ENCODE data around the gene BIK.
"Not testable (repeated sequence)": the region's sequence is repeated elsewhere in the genome, so short reads cannot be mapped to it uniquely, and the experiment has no call there.

The BIK gene

GRCh38 chr22:43134553-43134952 is 24.0 kb downstream of the BIK start:
- in situ Hi-C loops (cut with MboI; ENCODE audit: low sequenced_read_pairs), result no loop called here

GRCh38 chr22:43135565-43135964 is 25.0 kb downstream of the BIK start:
- in situ Hi-C loops (cut with MboI; ENCODE audit: low sequenced_read_pairs), result no loop called here

- in situ Hi-C loops (cut with MboI; ENCODE audit: low sequenced_read_pairs), result no loop called here
Observed at GRCh38 chr22:43136255-43136654, 25.7 kb downstream of the BIK start.

- in situ Hi-C loops (cut with MboI; ENCODE audit: low sequenced_read_pairs), result no loop called here
Observed at GRCh38 chr22:43136801-43137200, 26.3 kb downstream of the BIK start.

- in situ Hi-C loops (cut with MboI; ENCODE audit: low sequenced_read_pairs), result no loop called here
Observed at GRCh38 chr22:43142880-43143562, 32.5 kb downstream of the BIK start, which contains the start of gene MCAT. TSS of gene MCAT (minus strand) at chr22:43143398. CDS start at chr22:43143348, 50 bp downstream.

- in situ Hi-C loops (cut with MboI; ENCODE audit: low sequenced_read_pairs), result no loop called here
Observed at GRCh38 chr22:43144949-43145348, 34.4 kb downstream of the BIK start.

GRCh38 chr22:43145371-43145770 is 34.8 kb downstream of the BIK start:
- in situ Hi-C loops (cut with MboI; ENCODE audit: low sequenced_read_pairs), result not testable (repeated sequence)

- in situ Hi-C loops (cut with MboI; ENCODE audit: low sequenced_read_pairs), result not testable (repeated sequence)
Observed at GRCh38 chr22:43146332-43146731, 35.8 kb downstream of the BIK start.

GRCh38 chr22:43147821-43148220 is 37.3 kb downstream of the BIK start:
- in situ Hi-C loops (cut with MboI; ENCODE audit: low sequenced_read_pairs), result no loop called here

- in situ Hi-C loops (cut with MboI; ENCODE audit: low sequenced_read_pairs), result no loop called here
Observed at GRCh38 chr22:43148581-43148980, 38.0 kb downstream of the BIK start.

GRCh38 chr22:43150731-43151206 is 40.2 kb downstream of the BIK start:
- in situ Hi-C loops (cut with MboI; ENCODE audit: low sequenced_read_pairs), result no loop called here

GRCh38 chr22:43151251-43152002 is 40.9 kb downstream of the BIK start, which contains the start of gene TSPO:
TSS of gene TSPO (plus strand) at chr22:43151559. CDS start at chr22:43159239, 7,680 bp downstream.
- in situ Hi-C loops (cut with MboI; ENCODE audit: low sequenced_read_pairs), result no loop called here

GRCh38 chr22:43152003-43152356 is 41.4 kb downstream of the BIK start:
- in situ Hi-C loops (cut with MboI; ENCODE audit: low sequenced_read_pairs), result no loop called here

- in situ Hi-C loops (cut with MboI; ENCODE audit: low sequenced_read_pairs), result no loop called here
Observed at GRCh38 chr22:43152357-43153071, 42.0 kb downstream of the BIK start.

GRCh38 chr22:43153899-43154298 is 43.3 kb downstream of the BIK start:
- in situ Hi-C loops (cut with MboI; ENCODE audit: low sequenced_read_pairs), result no loop called here

GRCh38 chr22:43154887-43155536 is 44.5 kb downstream of the BIK start:
- in situ Hi-C loops (cut with MboI; ENCODE audit: low sequenced_read_pairs), result no loop called here

- in situ Hi-C loops (cut with MboI; ENCODE audit: low sequenced_read_pairs), result no loop called here
Observed at GRCh38 chr22:43155789-43156188, 45.2 kb downstream of the BIK start.

GRCh38 chr22:43156413-43156812 is 45.9 kb downstream of the BIK start:
- in situ Hi-C loops (cut with MboI; ENCODE audit: low sequenced_read_pairs), result no loop called here

GRCh38 chr22:43157874-43158546 is 47.5 kb downstream of the BIK start:
- in situ Hi-C loops (cut with MboI; ENCODE audit: low sequenced_read_pairs), result no loop called here

GRCh38 chr22:43158778-43159483 is 48.4 kb downstream of the BIK start:
- in situ Hi-C loops (cut with MboI; ENCODE audit: low sequenced_read_pairs), result no loop called here

Measured in HL-60/S4 treated with phorbol 12-myristate 13-acetate at 8.2 ng/mL for 4 days and 3 days (cell line).